HG03575 (cell line): ENCODE data around the gene DCST1.

Experiments used
- ATAC-seq: cut with Tn5 transposase; IDR thresholded peaks from one replicate; pipeline ENCODE4 v1.9.1; 2021; ENCODE audit not compliant: unreplicated experiment, insufficient number of reproducible peaks, low FRiP score; ENCODE audit errors: extremely low read depth

Gene DCST1

DNA sequence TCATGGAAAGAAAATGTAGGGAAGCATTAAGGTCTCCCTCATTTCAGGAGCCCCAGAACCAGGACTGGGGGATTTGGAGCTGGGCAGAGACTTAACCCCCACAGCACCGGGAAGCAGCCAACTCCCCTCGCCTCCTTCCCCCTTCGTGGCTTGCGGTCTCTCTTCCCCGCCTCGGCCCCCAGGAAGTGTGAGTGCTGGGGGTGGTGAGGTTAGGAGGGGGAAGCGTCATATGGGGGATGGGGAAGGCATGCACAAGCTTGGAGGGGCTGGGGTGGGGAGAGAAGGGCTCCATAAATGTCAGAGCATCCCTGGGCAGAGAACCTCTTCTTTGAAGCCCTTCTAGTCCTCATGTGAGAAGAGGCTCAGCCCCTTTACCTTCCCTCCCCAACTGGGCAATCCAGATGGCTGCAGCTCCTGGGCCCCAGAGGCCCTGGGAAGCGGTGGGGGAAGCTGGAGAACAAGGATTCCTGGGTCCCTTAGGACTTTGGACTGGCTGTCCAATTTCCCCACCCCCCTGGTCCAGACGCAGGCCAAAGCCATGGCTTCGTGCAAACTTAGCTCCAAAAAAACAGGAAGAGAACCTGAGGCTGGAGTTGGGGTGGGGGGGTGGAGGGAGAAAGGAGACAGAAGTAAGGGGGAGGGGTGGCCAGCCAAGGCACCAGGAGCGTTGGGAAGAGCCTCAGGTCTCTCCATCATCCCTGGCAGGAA is 23.3 kb upstream of the DCST1 start:
- no peak for ATAC-seq

DNA sequence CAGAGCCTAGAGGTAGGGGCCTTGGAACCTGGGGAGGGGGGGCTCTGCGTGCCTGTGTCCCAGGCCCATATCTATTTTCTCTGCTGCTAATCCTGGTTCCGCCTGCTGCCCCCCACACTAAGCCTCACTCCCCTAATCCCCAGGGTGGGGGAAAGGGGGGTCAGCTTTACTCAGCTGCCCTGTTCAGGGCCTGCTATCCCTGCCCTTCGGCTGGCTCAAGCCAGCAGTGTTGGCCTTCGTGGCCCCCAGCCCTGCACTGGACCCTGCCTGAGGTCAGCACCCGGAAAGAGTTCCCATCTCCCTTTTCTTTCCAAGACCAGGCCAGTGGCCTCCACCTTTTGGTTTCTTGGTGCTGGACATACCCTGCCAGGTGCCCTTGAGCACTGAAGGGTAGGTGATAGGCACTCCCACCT is 22.6 kb upstream of the DCST1 start:
- no peak for ATAC-seq

DNA sequence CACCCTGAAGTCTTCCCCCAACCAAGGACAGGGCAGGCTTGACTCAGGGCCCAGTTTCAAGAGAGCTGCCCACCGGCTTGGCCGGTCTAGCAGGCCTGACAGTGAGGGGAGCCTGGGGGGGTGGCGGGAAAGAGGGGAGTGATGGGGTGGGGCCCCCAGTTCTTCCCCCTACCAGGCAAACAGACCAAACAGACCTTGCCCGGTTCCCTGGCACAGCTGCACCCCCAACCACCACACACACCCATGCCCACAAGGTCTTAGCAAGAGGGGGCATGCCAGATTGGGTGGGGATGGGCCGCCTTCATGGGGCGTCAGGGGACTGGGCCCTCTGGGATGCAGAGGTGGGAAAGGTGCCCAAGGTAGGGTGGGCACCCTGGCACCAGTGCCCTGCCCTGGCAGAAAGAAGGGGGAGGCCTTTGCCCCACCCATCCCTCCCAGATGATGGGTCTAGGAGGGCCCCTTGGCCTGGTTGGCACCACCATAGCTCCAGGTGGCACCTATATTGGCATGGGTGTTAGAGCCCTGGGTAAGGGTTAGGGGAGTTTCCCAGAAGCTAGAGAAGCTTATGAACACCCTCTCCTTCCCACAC is 22.1 kb upstream of the DCST1 start:
- ATAC-seq = no peak

DNA sequence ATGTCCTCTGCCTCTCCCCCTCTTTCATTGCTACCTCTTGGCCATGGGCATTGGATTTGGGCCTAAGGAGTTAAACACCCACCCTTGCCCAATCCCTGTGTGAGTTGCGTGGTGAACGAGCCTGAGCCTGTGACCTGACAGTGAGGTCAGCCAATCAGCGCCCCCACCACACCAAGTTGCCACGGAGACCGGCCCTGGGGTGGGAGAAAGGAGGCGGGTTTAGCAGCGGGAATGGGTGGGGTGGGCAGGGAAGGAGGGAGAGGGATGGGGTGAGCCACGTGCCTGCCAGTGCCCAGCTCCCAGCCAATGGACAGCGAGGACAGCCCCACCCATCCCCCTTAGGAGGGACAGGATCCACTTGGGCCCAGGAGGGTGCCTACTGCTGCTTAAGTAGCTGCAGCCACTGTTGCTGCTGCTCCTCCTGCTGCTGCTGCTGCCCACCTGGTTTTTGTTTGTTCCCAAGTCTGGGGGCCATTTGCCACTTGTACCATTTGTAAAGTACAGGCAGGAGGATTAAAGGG is 21.5 kb upstream of the DCST1 start:
- no peak for ATAC-seq

DNA sequence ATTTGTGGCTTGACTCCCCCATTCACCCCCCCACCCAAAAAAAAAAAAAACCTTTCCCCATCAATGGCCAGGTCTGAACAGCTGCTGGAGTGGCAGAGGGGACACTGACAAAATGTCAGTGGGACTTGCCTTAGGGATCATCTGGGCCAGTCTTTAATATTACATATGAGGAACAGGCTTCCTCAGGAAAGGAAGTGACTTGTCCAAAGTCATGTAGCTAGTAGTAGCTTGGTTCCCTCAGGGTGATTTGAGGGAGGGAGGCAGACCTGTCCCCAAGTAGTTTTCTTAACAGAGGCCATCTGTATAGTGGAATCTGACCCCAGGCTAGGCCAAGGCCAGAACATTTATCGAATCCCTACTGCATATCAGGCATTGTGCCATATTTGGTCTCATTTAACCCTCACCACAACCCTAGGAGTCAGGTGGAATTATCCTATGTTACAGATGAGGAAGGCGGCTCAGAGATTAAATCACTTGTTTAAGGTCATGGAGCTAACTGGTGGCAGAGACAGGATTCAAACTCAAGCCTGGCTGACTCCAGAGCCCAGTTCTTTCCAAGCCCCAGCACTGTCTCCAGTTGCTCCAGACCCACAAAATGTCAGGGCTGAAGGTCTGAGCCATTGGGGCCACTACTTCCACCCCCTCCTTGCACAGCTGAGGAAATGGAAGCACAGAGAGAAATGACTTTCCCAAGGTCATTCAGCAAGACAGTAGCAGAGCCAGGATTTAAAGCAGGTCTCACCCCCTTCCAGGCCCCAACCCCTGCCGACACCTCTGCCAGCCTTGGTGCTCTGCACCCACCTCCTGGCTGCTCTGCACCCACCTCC is 20.6 kb upstream of the DCST1 start:
- ATAC-seq = no peak

DNA sequence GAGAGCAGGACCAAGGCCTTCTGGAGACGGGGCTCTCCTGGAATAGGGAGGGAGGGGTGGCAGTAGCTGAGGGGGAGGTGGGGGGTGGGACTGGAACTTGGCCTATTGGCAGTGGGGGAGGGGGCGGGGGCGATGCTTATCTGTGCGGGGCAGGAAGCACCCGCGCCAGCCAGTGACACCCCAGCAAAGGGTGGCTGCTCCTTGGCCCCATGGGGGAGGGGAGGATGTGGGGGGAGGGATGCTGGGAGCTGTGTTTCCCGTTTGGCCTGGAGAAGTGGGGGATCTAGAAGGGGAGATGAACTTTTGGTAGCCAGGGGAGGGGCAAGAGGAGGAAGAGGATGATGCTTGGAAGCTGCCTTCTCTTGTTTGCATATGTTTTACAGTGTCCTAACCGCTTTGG is 20.0 kb upstream of the DCST1 start:
- no peak for ATAC-seq

DNA sequence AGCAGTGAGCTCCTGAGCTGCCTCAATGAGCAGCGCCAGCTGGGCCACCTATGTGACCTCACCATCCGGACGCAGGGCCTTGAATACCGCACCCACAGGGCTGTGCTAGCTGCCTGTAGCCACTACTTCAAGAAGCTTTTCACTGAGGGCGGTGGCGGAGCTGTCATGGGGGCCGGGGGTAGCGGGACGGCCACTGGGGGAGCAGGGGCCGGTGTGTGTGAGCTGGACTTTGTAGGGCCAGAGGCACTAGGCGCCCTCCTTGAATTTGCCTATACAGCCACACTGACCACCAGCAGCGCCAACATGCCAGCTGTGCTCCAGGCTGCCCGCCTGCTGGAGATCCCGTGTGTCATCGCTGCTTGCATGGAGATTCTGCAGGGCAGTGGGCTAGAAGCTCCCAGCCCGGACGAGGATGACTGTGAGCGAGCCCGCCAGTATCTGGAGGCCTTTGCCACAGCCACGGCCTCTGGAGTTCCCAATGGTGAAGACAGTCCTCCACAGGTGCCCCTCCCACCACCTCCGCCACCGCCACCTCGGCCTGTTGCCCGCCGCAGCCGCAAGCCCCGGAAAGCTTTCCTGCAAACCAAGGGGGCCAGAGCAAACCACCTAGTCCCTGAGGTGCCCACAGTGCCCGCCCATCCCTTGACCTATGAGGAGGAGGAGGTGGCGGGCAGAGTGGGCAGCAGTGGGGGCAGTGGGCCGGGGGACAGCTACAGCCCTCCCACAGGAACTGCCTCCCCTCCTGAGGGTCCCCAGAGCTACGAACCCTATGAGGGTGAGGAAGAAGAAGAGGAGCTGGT is 18.7 kb upstream of the DCST1 start:
- ATAC-seq = no peak

DNA sequence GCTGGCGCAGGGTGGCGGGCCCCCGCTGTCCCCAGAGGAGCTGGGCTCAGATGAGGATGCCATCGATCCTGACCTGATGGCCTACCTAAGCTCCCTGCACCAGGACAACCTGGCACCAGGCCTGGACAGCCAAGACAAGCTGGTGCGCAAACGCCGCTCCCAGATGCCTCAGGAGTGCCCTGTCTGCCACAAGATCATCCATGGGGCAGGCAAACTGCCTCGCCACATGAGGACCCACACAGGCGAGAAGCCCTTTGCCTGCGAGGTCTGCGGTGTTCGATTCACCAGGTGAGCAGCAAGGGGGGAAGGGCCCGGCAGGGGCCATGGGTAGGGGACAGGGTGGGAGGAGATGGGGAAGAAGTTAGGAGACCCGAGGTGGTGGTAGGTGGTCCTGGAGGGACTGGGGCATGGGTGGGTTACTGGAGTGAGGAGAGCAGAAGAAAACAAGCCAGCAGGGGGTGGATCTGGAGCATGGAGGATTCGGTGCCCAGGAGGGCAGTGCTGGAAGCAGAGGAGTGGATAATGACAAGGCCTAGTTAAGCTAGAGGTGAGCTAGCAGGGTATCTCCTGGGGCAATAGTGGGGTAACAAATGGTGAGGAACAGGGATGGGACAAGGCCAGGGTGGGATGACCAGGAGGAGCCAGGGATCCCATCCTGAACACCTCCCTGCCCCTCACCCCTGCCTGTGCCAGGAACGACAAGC is 17.9 kb upstream of the DCST1 start:
- no peak for ATAC-seq

DNA sequence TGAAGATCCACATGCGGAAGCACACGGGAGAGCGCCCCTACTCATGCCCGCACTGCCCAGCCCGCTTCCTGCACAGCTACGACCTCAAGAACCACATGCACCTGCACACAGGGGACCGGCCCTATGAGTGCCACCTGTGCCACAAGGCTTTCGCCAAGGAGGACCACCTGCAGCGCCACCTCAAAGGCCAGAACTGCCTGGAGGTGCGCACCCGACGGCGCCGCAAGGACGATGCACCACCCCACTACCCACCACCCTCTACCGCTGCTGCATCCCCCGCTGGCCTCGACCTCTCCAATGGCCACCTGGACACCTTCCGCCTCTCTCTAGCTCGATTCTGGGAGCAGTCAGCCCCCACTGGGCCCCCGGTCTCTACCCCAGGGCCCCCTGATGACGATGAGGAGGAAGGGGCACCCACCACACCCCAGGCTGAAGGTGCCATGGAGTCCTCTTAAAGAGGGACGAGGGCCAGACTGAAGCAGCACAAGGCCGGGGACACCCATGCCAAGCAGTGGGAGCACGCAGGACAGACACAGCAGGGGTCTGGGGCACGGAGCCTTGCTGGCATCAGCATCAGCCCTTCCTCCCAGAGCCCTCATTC is 17.3 kb upstream of the DCST1 start:
- no peak for ATAC-seq

DNA sequence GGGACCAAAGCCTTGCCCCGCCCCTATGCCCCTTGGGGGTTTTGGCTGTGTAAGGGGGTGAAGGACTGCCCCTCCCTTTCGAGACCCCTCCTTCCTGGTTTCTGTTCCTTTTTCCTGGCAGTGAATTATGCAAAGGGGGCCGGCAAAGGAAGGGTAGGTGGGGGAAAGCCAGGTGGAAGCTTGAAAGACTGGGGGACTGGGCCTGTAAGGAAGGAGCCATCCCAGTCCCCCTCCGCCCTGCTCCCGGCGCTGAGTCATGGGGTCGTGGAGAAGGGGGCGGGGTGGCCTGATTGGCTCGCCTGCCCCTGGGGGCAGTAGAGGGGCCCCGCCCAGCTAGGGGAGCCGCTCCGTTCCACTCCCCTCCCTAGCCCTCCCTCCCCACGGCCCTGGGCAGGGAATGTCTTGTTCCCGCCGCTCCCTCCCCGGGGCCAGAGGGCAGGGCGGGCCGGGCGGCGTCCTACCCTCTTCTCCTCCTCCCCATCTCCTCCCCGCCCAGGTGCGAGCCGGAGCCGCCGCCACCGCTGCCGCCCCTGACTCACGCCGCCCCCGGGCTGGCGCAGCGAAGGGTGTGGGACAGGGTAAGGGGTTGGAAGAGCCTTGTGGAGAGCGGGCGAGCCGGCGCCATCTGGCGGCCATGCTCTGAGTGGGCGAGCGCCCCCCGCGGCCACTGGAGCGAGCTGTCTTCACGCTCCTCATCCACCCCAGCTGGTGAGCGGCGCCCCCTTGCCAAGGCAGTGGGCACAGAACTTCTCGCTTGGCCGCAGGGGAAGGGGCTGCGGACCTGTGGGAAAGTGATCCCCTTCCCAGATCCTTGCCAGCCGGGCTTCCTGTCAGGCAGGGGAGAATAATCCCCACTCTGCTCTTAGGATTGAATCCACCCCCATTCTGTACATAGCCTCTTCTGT is 16.3 kb upstream of the DCST1 start:
- ATAC-seq = no peak

DNA sequence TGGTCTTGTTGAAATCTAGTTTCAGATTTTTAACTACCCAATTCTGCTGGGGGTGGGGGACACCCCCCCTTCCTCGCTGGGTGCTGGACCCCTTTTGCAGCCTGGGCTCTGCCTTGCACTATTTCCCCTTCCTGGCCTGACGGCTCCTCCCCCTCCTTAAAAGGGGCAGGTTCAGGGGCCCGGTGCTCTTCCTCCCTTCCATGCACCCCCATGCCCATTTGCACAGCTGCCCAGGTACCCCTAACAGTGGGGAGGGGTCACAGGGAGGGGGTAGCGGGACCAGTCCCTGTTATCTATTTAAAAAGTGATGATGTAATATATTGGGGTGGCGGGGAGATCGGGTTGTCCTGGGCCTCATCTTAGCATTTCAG is 15.7 kb upstream of the DCST1 start:
- no peak for ATAC-seq

DNA sequence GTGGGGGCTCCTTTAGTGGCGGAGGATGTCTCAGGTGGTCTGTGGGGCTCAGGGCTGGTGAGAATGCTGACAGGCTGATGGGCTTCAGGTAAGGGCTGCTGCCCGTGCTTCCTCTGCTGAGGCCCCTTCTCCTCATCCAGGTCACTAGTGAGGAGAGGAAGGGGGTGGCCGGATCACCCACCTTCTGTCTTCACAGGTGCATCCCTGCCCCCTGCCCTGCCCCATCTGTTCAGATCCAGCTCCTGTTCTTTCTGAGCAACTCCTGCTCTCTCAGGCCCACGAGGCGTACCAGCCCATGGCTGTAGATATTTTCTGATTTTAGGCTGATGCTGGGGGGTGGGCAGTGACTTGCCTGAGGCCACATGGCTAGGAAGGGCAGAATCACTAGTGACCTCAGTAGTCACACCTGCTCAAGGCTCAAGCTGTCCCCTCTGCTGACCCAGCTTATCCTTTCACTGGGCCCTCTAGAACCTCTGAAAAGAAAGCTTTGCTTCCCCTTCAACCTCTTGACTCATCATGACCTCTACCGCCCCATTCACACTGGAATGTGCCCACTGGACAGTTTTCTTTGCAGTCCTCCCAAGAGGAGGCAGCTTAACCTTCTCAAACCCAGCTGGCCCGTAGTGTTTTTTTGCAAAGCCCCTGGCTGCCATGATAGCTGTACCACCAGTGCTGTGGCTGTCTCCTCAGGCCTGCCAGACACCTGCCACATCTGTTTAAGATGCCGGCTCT is 14.8 kb upstream of the DCST1 start:
- ATAC-seq = no peak

DNA sequence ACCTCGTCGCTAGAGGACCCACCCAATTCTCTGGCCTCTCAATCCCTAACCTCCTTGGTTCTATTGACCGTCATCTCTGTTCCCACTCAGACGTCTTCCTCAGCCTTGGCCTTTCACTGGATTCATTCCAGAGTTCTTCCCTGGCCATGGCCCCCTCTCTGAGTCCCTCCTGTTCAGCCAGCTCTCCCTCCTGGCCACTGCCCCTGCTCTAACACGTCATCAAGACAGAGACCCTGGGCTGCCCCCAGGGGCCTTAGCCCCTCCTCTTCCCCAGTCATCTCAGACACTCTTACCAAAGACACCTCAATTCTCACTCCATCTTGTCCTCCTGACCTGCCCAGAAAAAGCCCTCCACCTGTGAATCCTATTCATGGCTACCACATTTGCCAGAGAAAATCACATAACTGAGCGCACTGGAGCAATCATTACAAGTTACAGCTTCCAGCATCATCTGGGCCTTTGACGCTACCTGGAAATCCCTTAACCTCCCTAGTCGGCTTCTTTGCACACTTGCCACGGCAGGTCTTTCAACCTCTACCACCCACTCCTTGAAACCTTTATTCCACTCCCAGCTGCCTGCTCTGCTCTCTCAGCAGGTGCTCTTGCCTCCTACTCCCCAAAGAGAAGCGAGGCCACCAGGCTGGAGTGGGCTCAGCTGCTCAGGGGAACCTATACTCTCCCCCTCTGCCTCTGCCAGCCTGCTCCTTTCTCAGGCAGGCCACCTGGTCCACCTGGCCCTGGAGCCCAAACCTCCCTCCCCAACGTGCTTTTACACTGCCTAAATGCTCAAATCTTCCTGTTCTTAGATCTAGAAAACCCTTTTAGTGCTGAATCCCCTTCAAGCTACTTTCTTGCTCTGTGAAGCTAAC is 14.0 kb upstream of the DCST1 start:
- no peak for ATAC-seq

DNA sequence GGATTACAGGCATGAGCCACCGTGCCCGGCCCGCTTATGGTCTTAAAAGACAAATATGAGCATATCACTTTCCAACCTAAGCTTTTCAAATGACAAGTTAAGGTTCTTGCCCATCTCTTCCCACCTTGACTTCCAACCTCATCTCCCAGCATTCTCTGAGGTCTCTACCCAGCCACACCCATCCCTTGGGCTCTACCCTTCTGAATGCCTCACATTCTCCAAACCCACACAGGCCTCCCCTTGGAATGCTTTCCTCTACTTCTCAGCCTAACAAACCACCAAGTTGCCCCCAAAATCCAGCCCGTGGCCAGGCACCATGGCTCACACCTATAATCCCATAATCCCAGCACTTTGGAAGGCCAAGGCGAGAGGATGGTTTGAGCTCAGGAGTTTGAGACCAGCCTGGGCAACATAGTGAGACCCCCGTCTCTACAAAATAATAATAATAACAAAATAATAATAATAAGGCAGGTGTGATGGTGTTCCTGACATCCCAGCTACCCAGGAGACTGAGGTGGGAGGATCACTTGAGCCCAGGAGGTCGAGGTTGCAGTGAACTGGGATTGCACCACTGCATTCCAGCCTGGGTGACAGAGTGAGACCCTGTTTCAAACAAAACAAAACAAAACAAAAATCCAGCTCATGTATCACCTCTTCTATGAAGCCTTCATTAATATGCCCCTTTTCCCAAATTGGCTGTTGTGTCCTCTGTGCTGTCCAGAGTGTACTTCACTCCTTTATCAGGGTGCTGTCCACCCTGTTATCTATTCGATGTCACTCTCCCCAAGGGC is 11.3 kb upstream of the DCST1 start:
- no peak for ATAC-seq

DNA sequence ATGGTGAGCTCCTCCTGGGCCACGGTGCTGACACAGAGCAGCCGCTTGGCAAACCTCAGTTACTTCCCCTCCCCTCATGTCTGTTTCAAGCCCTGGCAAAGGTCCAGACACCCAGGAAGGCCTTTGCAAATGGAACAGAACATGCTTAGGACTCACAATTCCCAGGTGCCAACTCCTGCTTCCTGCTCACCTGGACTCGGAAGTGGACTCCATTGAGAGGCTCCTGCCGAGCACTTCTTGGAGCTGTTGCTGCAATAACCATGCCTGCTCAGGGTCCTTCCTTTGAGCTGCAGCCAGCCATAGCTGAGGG is 10.7 kb upstream of the DCST1 start:
- ATAC-seq = no peak
